Karpas-422 (cell line): ENCODE results near the gene HMX1. TPM values are rescaled to one million over a fixed set of nuclear protein-coding genes. Genes with fewer than 3 reads are reported as not detected.

Source experiments
- DNase-seq: peaks from one replicate; pipeline ENCODE4 v3.0.0-alpha.2; 2015
- H2AFZ ChIP-seq: fragments of 200-600 bp; sonication (generic); 2 replicates; pipeline ENCODE4 v1.6.1; 2014; ENCODE audit warnings: antibody characterized with exemption, low read length, mixed read lengths
- H3K27ac ChIP-seq: fragments of 200-600 bp; sonication (generic); 2 replicates; pipeline ENCODE4 v1.5.1; 2014; ENCODE audit warnings: mild to moderate bottlenecking, low read length, moderate library complexity
- H3K27me3 ChIP-seq: fragments of 200-600 bp; sonication (generic); 2 replicates; pipeline ENCODE4 v1.6.1; 2014; ENCODE audit warnings: low read length, mixed read lengths
- H3K36me3 ChIP-seq: fragments of 200-600 bp; sonication (generic); 2 replicates; pipeline ENCODE4 v1.6.1; 2014; ENCODE audit warnings: low read length, mixed read lengths; ENCODE audit not compliant: insufficient read depth
- H3K4me1 ChIP-seq: fragments of 200-600 bp; sonication (generic); 2 replicates; pipeline ENCODE4 v1.6.1; 2014; ENCODE audit warnings: mild to moderate bottlenecking, low read length, mixed read lengths
- H3K4me2 ChIP-seq: fragments of 200-600 bp; sonication (generic); 2 replicates; pipeline ENCODE4 v1.6.1; 2014; ENCODE audit warnings: low read length, low read depth, mild to moderate bottlenecking; ENCODE audit not compliant: poor library complexity, severe bottlenecking
- H3K4me3 ChIP-seq: fragments of 200-600 bp; sonication (generic); 2 replicates; pipeline ENCODE4 v1.5.1; 2014; ENCODE audit warnings: mild to moderate bottlenecking, antibody characterized with exemption, low read length, mixed read lengths
- H3K79me2 ChIP-seq: fragments of 200-600 bp; sonication (generic); 2 replicates; pipeline ENCODE4 v1.6.1; 2014; ENCODE audit warnings: mild to moderate bottlenecking, low read length, mixed read lengths
- H3K9ac ChIP-seq: fragments of 200-600 bp; sonication (generic); 2 replicates; pipeline ENCODE4 v1.6.0; 2014; ENCODE audit warnings: low read length
- H3K9me2 ChIP-seq: fragments of 200-600 bp; sonication (generic), shearing (Covaris generic); replicated peaks from 2 replicates; pipeline ENCODE4 v1.6.0; 2014; ENCODE audit warnings: mild to moderate bottlenecking, low read length, moderate library complexity; ENCODE audit not compliant: insufficient read depth
- H3K9me3 ChIP-seq: fragments of 300-700, 200-600 bp; sonication (generic); 2 replicates; pipeline ENCODE4 v1.6.1; 2014; ENCODE audit warnings: low read length, mixed read lengths
- H4K20me1 ChIP-seq: fragments of 200-600 bp; sonication (generic); 2 replicates; pipeline ENCODE4 v1.6.1; 2014; ENCODE audit warnings: mild to moderate bottlenecking, antibody characterized with exemption, low read length, low read depth; ENCODE audit not compliant: insufficient read depth
- total RNA-seq: library from RNA; depleted of rRNA; stranded (reverse); fragments of >200 nt; shearing (Covaris generic); gene quantifications from 2 replicates; pipeline ENCODE4 v1.2.3, GENCODE V29; 2014; ENCODE audit warnings: low replicate concordance

The HMX1 gene
- total RNA-seq, 1 experiment from 2014 or later: not detected

GRCh38 chr4:8916351-8916885 is 44.8 kb upstream of the HMX1 start:
- no peak for DNase-seq

GRCh38 chr4:8915201-8916200 is 43.9 kb upstream of the HMX1 start:
- no peaks in the 10 kb centered on the region for H3K36me3 ChIP-seq
- no peaks in the 10 kb centered on the region for H3K9me3 ChIP-seq
- no peak for DNase-seq
- no peak overlapping the region for H3K27ac ChIP-seq
- no peak overlapping the region for H3K4me3 ChIP-seq
- no peak overlapping the region for H3K9ac ChIP-seq
- H3K4me1 ChIP-seq: no peaks in the 10 kb centered on the region
- H3K9me2 ChIP-seq: no peaks in the 10 kb centered on the region
- no peaks in the 10 kb centered on the region for H3K27me3 ChIP-seq
- no peak overlapping the region for H3K4me2 ChIP-seq
- H2AFZ ChIP-seq: no peak overlapping the region
- no peaks in the 10 kb centered on the region for H4K20me1 ChIP-seq
- no peaks in the 10 kb centered on the region for H3K79me2 ChIP-seq

More at GRCh38 chr4:8916351-8916885, 44.8 kb upstream of the HMX1 start:
- H3K79me2 ChIP-seq: no peaks in the 10 kb centered on the region
- no peaks in the 10 kb centered on the region for H3K36me3 ChIP-seq
- no peaks in the 10 kb centered on the region for H3K9me2 ChIP-seq
- H3K9me3 ChIP-seq: no peaks in the 10 kb centered on the region
- H3K4me2 ChIP-seq: no peak overlapping the region
- no peak overlapping the region for H3K27ac ChIP-seq
- H4K20me1 ChIP-seq: no peaks in the 10 kb centered on the region
- H2AFZ ChIP-seq: no peak overlapping the region
- H3K4me3 ChIP-seq: no peak overlapping the region
- no peaks in the 10 kb centered on the region for H3K27me3 ChIP-seq
- H3K9ac ChIP-seq: no peak overlapping the region
- no peaks in the 10 kb centered on the region for H3K4me1 ChIP-seq

DNA sequence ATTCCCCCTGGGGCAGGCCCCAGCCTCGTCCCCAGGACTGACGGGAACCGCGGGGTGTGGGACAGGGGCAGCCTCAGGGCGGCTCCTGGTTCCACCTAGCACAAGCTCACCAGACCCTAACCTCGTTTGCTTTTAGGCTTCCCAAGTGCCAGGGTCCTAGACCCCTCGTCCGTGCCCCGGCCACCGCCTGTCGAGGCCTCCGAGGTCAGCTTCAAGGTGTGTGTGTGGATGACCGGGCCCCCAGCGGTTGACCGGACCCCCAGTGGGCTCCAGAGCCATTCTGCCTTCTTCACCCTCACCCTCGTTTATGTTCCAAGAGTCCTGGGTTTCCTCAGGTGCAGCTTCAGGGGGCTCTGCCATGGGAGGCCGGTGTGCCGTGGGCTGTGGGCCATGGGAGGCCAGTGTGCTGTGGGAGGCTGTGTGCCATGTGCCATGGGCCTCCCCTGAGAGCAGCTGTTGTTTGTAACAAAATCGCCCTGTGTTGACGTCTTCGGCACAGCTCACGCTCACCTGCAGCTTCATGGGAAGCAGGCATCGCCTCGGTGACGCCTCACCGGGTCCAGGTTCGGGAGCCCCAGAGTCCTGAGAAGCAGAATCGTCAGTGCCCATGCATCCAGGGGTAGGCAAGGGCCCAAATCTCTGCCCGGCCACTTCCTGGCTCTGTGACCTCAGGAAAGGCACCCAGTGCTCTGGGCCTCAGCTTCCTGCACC is 43.0 kb upstream of the HMX1 start:
- no peaks in the 10 kb centered on the region for H3K4me1 ChIP-seq
- DNase-seq: no peak
- no peaks in the 10 kb centered on the region for H3K27me3 ChIP-seq
- no peak overlapping the region for H3K4me2 ChIP-seq
- H3K36me3 ChIP-seq: no peaks in the 10 kb centered on the region
- no peak overlapping the region for H3K27ac ChIP-seq
- H3K4me3 ChIP-seq: no peak overlapping the region
- no peaks in the 10 kb centered on the region for H3K79me2 ChIP-seq
- no peaks in the 10 kb centered on the region for H3K9me2 ChIP-seq
- H3K9ac ChIP-seq: no peak overlapping the region
- no peaks in the 10 kb centered on the region for H3K9me3 ChIP-seq
- no peaks in the 10 kb centered on the region for H4K20me1 ChIP-seq
- no peak overlapping the region for H2AFZ ChIP-seq

DNA sequence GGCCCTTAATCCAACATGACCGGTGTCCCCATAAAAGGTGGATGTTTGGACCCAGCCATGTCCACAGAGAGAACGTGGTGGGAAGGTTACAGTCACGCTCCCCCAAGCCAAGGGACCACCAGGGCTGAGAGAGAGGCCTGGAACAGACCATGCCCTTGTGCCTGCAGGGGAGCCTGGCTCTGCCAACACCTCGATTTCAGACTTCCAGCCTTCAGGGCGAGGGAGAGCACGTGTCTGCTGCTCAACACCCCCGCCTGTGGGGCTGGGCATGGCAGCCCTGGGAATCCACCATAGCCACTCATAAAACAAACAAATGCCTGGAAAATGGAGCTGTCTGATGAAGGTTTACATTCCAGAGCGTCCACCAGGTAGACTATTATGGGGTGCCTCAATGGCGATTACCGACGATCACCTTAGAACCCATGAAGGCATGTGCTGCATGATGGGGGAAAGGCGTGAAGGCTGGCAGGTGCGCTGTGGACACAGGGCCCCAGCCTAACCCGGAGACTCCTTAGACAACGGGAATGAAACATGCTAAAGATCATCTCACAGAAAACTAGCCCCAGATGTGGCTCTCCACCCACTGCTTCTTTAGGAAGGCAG is 42.3 kb upstream of the HMX1 start:
- Histone ChIP-seq H3K9me3 (no peaks in the 10 kb centered on the region), H3K79me2 (no peaks in the 10 kb centered on the region), H4K20me1 (no peaks in the 10 kb centered on the region), H3K4me2 (no peak overlapping the region), H3K9me2 (no peaks in the 10 kb centered on the region), H3K4me1 (no peaks in the 10 kb centered on the region), H3K9ac (no peak overlapping the region), H3K36me3 (no peaks in the 10 kb centered on the region), H3K27me3 (no peaks in the 10 kb centered on the region), H3K27ac (no peak overlapping the region), H2AFZ (no peak overlapping the region), H3K4me3 (no peak overlapping the region)
- no peak for DNase-seq

DNA sequence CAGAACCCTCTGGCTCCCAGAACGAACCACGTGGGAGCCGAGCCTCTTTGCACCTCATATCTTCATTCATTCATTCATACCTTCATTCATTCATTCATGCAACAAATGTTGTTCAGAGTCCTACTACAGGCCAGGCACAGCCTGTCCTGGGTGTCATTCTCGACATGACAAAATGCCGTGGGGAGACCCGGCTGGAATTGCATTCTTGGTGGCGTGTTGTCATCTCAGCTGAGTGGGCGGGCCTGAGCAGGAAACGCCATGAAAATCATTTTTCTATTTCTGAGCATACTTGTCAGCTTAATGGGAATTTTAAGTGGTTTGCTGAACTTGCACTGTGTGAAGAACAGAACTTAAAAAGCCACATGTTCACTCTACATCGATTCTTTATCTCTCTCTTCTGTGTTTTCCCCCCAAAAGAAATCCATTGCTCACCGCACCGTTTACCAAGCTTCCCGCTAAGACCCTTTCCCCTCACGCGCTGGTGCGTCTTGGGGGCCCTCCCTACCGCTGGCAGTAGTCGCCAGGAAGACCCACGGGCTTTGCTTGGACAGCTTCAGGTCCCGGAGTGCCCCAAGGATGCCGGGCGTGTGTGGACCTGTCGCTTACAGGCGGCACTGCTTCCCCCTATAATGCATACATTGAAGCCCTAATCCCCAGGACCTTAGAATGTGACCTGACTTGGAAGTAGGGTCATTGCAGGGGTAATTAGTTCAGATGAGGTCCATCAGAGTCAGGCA is 41.6 kb upstream of the HMX1 start:
- H3K27me3 ChIP-seq: no peaks in the 10 kb centered on the region

DNA sequence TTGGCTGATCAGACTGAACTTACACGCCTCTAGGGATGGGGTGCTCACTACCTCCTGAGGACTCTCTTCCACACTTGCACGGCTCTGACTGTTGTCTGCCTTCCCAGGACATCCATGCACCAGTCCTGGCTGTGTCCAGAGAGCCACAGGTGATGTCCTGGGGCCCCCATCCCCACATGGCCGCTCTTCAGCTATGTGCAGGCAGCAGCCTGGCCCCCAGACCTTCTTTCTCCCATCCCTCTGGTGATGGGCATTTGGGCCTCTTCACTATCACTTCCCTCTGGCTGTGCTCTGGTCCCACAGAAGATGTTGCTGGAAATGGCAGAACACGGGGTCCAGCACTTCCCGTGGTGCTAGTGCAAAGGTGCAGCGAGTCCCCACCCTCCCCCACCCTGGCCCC is 40.9 kb upstream of the HMX1 start:
- no peak overlapping the region for H2AFZ ChIP-seq
- H3K4me3 ChIP-seq: no peak overlapping the region
- no peak overlapping the region for H3K9ac ChIP-seq
- no peak overlapping the region for H3K27ac ChIP-seq
- no peaks in the 10 kb centered on the region for H3K9me2 ChIP-seq
- H3K4me1 ChIP-seq: no peaks in the 10 kb centered on the region
- DNase-seq: no peak
- H3K27me3 ChIP-seq: no peaks in the 10 kb centered on the region
- no peaks in the 10 kb centered on the region for H3K36me3 ChIP-seq
- H3K9me3 ChIP-seq: no peaks in the 10 kb centered on the region
- H3K79me2 ChIP-seq: no peaks in the 10 kb centered on the region
- H3K4me2 ChIP-seq: no peak overlapping the region
- no peaks in the 10 kb centered on the region for H4K20me1 ChIP-seq

More for the DNA sequence above, 41.6 kb upstream of the HMX1 start:
- no peaks in the 10 kb centered on the region for H3K4me1 ChIP-seq
- H3K36me3 ChIP-seq: no peaks in the 10 kb centered on the region
- H3K27ac ChIP-seq: no peak overlapping the region
- no peak for DNase-seq
- H3K9me3 ChIP-seq: no peaks in the 10 kb centered on the region
- H3K9me2 ChIP-seq: no peaks in the 10 kb centered on the region
- H4K20me1 ChIP-seq: no peaks in the 10 kb centered on the region
- no peak overlapping the region for H3K4me2 ChIP-seq
- H2AFZ ChIP-seq: no peak overlapping the region
- H3K79me2 ChIP-seq: no peaks in the 10 kb centered on the region
- H3K9ac ChIP-seq: no peak overlapping the region
- H3K4me3 ChIP-seq: no peak overlapping the region

DNA sequence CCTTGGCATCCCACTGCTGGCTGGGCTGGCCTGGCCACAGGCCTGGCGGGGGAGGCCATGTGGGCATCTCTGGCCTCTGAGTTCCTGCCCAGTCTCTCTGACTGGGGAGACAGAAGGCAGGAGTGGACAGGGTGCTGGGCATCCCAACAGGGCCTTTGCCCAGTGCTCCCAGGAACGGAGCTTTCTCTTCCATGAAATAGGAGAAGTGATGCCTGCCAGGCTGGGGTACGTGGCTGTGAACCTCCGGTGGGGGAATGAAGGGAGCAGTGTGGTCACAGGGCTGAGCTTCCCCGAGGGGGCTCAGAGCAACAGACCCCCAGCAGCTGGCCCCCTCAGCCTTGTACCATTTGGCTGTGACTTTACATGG is 40.4 kb upstream of the HMX1 start:
- Histone ChIP-seq H3K27ac (no peak overlapping the region), H4K20me1 (no peaks in the 10 kb centered on the region), H3K9me2 (no peaks in the 10 kb centered on the region), H3K4me2 (no peak overlapping the region), H3K4me3 (no peak overlapping the region), H3K9me3 (no peaks in the 10 kb centered on the region), H2AFZ (no peak overlapping the region), H3K36me3 (no peaks in the 10 kb centered on the region), H3K9ac (no peak overlapping the region), H3K4me1 (no peaks in the 10 kb centered on the region), H3K79me2 (no peaks in the 10 kb centered on the region), H3K27me3 (no peaks in the 10 kb centered on the region)
- DNase-seq: no peak
